Measurements from ENCODE around the gene KCNT2. TPM values are rescaled to one million over a fixed set of nuclear protein-coding genes. Genes with fewer than 3 reads are reported as not detected.

KCNT2 gene
- total and polyA plus RNA-seq, 4 donors, result 11.2 to 43.1 (median 23.3) TPM

DNA sequence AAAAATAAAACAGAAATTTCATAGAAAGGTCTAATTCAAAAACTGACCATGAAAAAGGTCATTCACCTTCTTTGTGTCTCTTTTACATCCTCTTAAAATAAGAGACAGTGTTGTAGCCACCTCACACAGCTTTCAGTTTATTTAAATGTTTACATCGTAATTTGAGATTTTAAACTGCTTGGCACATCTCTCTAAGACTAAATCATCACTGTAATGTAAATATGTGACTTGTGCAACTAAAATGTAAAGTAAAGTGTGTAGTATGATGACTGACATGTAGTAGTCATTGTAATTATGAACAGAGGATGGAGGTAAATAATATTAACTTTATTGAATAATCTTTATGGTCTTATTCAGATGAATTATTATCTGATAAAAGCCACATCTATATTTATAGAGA lies 283.9 kb downstream of the KCNT2 start:
- no peak overlapping the region for H3K27ac ChIP-seq (ENCODE audit: low read depth, low read length)
- no peaks in the 10 kb centered on the region for H3K4me1 ChIP-seq (ENCODE audit: control insufficient read depth, insufficient read depth, low read length)
- no peaks in the 10 kb centered on the region for H3K9me3 ChIP-seq (ENCODE audit: control insufficient read depth, insufficient read depth, low read length)
- no peaks in the 10 kb centered on the region for H3K36me3 ChIP-seq (ENCODE audit: control insufficient read depth, insufficient read depth, low read length)
- no peak overlapping the region for H3K4me3 ChIP-seq (ENCODE audit: low read depth, low read length)
- DNase-seq (ENCODE audit: low read depth in 4 of 6, low spot score in 6 of 6), result no peak
- H3K27me3 ChIP-seq (ENCODE audit: control insufficient read depth, insufficient read depth, low read length), result no peaks in the 10 kb centered on the region
- no CpG with 5 or more reads among the region's 1 CpG for WGBS (ENCODE audit: insufficient coverage)

DNA sequence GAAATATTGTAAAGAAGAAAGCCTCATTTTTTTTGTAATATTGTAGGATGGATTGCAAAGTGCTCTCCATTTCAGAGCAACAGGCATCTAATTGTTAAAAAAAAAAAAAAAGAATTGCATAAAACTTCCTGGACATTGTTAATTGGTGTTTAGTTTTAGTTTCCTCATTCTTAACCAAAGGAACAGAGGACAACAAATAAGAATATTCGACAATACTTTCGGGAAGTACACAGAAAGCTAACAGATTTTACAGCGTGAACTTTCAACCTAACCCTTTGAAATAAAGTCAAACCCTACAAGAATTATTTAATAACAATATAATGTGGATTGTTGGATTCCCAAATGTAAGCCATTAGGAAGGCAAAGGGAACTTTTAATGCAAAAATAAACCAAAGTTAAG lies 284.4 kb downstream of the KCNT2 start:
- H3K27me3 ChIP-seq (ENCODE audit: control insufficient read depth, insufficient read depth, low read length), result no peaks in the 10 kb centered on the region
- no peak overlapping the region for H3K4me3 ChIP-seq (ENCODE audit: low read depth, low read length)
- H3K36me3 ChIP-seq (ENCODE audit: control insufficient read depth, insufficient read depth, low read length), result no peaks in the 10 kb centered on the region
- no peak overlapping the region for H3K27ac ChIP-seq (ENCODE audit: low read depth, low read length)
- H3K9me3 ChIP-seq (ENCODE audit: control insufficient read depth, insufficient read depth, low read length), result no peaks in the 10 kb centered on the region
- no peak for DNase-seq (ENCODE audit: low read depth in 4 of 6, low spot score in 6 of 6)
- H3K4me1 ChIP-seq (ENCODE audit: control insufficient read depth, insufficient read depth, low read length), result no peaks in the 10 kb centered on the region
- no CpG with 5 or more reads among the region's 3 CpGs for WGBS (ENCODE audit: insufficient coverage)

DNA sequence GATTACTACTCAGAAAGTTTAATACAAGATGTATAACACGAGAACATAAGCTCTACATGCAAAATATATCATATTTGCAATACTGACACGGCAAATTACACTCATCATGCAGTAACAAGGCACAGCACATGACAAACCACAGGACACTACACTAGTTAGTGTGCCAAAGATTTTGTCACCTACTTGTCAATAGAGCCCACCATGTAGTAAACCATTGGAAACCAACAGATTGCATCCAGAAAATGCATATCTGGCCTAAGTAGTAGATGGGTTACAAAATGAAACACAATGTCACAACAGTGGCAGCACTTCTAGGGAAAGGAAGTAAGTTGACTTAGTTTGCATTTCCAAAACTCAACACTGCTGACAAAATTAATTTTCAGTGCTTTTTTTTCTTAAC lies 288.9 kb downstream of the KCNT2 start:
- H3K36me3 ChIP-seq (ENCODE audit: control insufficient read depth, insufficient read depth, low read length), result no peaks in the 10 kb centered on the region

DNA sequence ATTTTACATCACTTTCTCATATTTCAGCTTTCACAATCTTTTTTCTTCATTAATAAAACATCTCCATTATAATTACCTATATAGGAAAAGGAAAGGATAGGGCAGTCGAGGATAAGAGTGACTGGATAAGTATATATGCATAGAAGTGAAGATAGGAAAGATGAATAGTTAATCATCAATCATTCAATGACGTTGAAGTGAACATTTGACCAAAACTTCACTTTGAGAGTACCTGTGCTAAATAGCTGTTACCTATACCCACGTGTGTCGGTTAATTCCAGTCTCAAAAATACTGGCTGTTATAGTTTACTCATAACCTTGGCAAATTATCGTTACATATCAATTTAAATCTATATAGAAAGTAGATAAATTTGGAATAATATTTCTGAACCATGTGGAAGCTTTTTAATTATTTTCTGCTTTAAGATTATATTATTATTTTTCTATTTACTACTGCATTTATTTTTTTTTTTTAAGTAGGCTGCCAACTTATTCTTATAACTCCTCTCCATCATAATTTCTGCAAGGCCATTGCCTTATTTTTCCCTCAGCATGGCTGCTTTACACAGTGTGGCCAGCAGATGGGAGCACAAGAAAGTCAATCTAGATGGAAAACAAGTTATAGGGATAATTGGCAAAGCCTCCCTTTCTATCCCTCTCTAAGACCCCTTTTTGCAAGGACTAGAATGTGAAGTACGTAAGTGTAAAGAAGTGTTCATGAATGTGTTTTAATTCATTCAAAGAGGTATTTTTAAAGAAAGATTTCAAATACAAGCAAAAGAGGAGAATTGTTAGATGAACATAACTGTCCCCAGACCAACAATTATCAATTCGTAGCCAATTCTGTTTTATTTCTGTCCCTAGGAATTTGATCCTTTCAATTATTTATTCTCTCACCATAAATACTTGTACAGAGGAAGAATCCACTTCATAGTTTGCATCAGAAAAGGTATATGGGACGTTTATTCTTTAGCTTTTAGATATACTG lies 290.4 kb downstream of the KCNT2 start:
- no peak overlapping the region for H3K4me3 ChIP-seq (ENCODE audit: low read depth, low read length)
- no peaks in the 10 kb centered on the region for H3K4me1 ChIP-seq (ENCODE audit: control insufficient read depth, insufficient read depth, low read length)
- H3K27ac ChIP-seq (ENCODE audit: low read depth, low read length), result no peak overlapping the region
- H3K9me3 ChIP-seq (ENCODE audit: control insufficient read depth, insufficient read depth, low read length), result no peaks in the 10 kb centered on the region
- no peaks in the 10 kb centered on the region for H3K36me3 ChIP-seq (ENCODE audit: control insufficient read depth, insufficient read depth, low read length)
- WGBS (ENCODE audit: insufficient coverage), result no CpG with 5 or more reads among the region's 8 CpGs
- H3K27me3 ChIP-seq (ENCODE audit: control insufficient read depth, insufficient read depth, low read length), result no peaks in the 10 kb centered on the region
- peak; percentile 17 to 91 (median 46) for DNase-seq (ENCODE audit: low read depth in 4 of 6, low spot score in 6 of 6)

More for the DNA sequence above, 288.9 kb downstream of the KCNT2 start:
- Histone ChIP-seq H3K4me3 (ENCODE audit: low read depth, low read length) (no peak overlapping the region), H3K4me1 (ENCODE audit: control insufficient read depth, insufficient read depth, low read length) (no peaks in the 10 kb centered on the region), H3K9me3 (ENCODE audit: control insufficient read depth, insufficient read depth, low read length) (no peaks in the 10 kb centered on the region), H3K27me3 (ENCODE audit: control insufficient read depth, insufficient read depth, low read length) (no peaks in the 10 kb centered on the region), H3K27ac (ENCODE audit: low read depth, low read length) (no peak overlapping the region)
- DNase-seq (ENCODE audit: low read depth in 4 of 6, low spot score in 6 of 6), result peak in 1 of 6 donors; percentile 57
- 92% methylated on average over 2 of the region's 2 CpGs for WGBS (ENCODE audit: insufficient coverage)

DNA sequence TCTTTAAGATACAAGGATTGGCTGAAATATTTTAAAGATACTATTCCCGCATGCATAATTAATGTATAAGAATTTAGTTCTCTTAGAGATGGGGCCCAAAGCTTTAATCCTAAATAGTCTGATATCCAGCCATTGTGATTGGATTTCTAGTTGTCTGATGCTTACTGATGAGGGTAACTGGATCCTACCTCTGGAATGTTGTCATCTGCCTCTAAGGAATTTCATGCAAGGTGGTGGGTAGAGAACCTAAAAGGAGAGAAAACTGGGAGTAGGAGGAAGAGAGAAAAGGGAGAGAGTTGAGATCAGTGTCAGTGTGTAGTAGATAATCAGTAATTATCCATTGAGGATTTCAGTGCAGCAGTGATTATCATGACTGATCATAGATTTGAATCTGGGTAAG lies 295.5 kb downstream of the KCNT2 start:
- Histone ChIP-seq H3K27me3 (ENCODE audit: control insufficient read depth, insufficient read depth, low read length) (no peaks in the 10 kb centered on the region), H3K36me3 (ENCODE audit: control insufficient read depth, insufficient read depth, low read length) (no peaks in the 10 kb centered on the region), H3K4me3 (ENCODE audit: low read depth, low read length) (no peak overlapping the region), H3K4me1 (ENCODE audit: control insufficient read depth, insufficient read depth, low read length) (no peaks in the 10 kb centered on the region), H3K27ac (ENCODE audit: low read depth, low read length) (no peak overlapping the region), H3K9me3 (ENCODE audit: control insufficient read depth, insufficient read depth, low read length) (no peaks in the 10 kb centered on the region)
- no peak for DNase-seq (ENCODE audit: low read depth in 4 of 6, low spot score in 6 of 6)
- no CpG with 5 or more reads among the region's 1 CpG for WGBS (ENCODE audit: insufficient coverage)

DNA sequence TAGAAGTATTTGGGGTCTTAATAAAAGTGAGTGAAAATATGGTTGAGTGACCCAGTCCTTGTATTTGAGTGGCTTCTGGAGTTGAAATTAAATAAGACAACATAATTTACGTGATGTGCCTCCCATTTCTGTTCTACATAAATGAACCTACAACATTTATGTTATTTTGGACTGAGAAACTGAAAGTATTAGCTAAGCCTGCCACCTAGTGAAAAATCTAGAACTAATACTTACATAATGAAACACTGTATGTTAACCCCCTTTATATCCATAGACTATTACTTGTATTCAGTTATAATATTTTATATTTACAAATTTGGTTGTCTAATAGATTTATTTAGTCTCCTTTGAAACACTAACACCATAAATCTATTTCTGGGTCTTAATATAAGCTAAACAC lies 298.9 kb downstream of the KCNT2 start:
- Histone ChIP-seq H3K36me3 (ENCODE audit: control insufficient read depth, insufficient read depth, low read length) (no peaks in the 10 kb centered on the region), H3K27me3 (ENCODE audit: control insufficient read depth, insufficient read depth, low read length) (no peaks in the 10 kb centered on the region), H3K4me1 (ENCODE audit: control insufficient read depth, insufficient read depth, low read length) (no peaks in the 10 kb centered on the region), H3K9me3 (ENCODE audit: control insufficient read depth, insufficient read depth, low read length) (no peaks in the 10 kb centered on the region), H3K27ac (ENCODE audit: low read depth, low read length) (no peak overlapping the region), H3K4me3 (ENCODE audit: low read depth, low read length) (no peak overlapping the region)
- WGBS (ENCODE audit: insufficient coverage), result no CpG with 5 or more reads among the region's 1 CpG
- DNase-seq (ENCODE audit: low read depth in 4 of 6, low spot score in 6 of 6), result peak; percentile 12 to 89 (median 30)

DNA sequence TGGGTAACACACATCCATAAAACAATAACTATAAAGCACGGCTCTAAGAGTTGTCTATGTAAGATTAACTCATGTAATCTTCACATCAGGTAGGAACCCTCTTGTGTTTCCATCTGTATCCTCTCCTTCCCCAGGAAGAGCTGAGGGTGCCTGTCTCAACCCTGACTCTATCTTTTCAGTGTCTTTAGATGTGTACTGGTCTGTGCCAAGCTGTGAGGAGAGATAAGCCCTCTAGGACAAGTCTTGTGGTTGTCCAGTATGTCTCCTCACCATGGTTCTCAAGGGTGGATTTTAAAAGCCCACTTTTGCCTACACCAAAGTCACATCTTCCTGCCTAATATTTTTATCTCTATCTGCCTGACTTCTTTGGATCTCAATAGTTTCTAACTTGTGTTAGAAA lies 300.1 kb downstream of the KCNT2 start:
- no peak overlapping the region for H3K27ac ChIP-seq (ENCODE audit: low read depth, low read length)
- no peaks in the 10 kb centered on the region for H3K4me1 ChIP-seq (ENCODE audit: control insufficient read depth, insufficient read depth, low read length)
- H3K9me3 ChIP-seq (ENCODE audit: control insufficient read depth, insufficient read depth, low read length), result no peaks in the 10 kb centered on the region
- H3K27me3 ChIP-seq (ENCODE audit: control insufficient read depth, insufficient read depth, low read length), result no peaks in the 10 kb centered on the region
- DNase-seq (ENCODE audit: low read depth in 4 of 6, low spot score in 6 of 6), result no peak
- H3K4me3 ChIP-seq (ENCODE audit: low read depth, low read length), result no peak overlapping the region
- WGBS (ENCODE audit: insufficient coverage), result no CpG with 5 or more reads among the region's 1 CpG
- no peaks in the 10 kb centered on the region for H3K36me3 ChIP-seq (ENCODE audit: control insufficient read depth, insufficient read depth, low read length)

DNA sequence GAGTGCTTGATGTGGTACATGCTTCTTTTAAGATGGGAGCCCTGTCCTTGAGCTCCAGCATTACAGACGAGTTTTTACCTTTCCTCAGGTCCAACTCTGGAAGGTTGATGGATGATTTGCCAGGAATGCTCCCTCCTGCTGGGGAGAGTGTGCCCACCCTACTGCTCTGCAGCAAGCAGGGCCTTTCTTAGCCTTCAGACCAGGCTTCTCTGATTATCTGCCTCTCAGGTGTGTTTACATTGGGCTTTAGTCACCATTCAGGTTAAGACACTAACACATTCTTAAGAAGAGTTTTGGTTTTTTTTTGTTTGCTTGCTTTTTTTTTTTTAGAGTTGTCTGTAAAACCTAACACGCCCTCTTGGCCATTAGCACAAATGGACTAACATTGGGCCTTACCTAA lies 301.8 kb downstream of the KCNT2 start:
- Histone ChIP-seq H3K27ac (ENCODE audit: low read depth, low read length) (no peak overlapping the region), H3K4me1 (ENCODE audit: control insufficient read depth, insufficient read depth, low read length) (no peaks in the 10 kb centered on the region), H3K9me3 (ENCODE audit: control insufficient read depth, insufficient read depth, low read length) (no peaks in the 10 kb centered on the region), H3K27me3 (ENCODE audit: control insufficient read depth, insufficient read depth, low read length) (no peaks in the 10 kb centered on the region), H3K4me3 (ENCODE audit: low read depth, low read length) (no peak overlapping the region), H3K36me3 (ENCODE audit: control insufficient read depth, insufficient read depth, low read length) (no peaks in the 10 kb centered on the region)
- 17% methylated on average over 1 of the region's 2 CpGs for WGBS (ENCODE audit: insufficient coverage)
- DNase-seq (ENCODE audit: low read depth in 4 of 6, low spot score in 6 of 6), result no peak

DNA sequence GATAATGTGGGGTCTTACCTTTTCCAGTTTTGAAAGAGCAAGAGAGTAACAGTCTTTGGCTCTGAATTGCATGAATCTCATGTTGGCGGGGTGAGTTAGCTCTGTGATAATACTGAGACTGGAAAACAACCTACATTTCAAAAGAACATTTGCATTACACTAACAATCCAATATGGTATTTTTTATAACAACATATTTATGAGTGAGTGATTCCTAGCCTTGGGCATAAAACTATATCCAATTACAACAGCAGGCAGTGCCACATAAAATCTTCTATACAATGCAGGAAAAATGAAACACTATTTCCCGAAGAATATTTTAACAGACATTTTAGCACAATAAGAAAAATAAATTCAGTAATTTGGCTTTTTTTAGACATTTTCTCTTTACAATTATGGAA lies 303.0 kb downstream of the KCNT2 start:
- WGBS (ENCODE audit: insufficient coverage), result no CpG with 5 or more reads among the region's 2 CpGs
- no peaks in the 10 kb centered on the region for H3K9me3 ChIP-seq (ENCODE audit: control insufficient read depth, insufficient read depth, low read length)
- H3K4me3 ChIP-seq (ENCODE audit: low read depth, low read length), result no peak overlapping the region
- peak in 1 of 6 donors; percentile 45 for DNase-seq (ENCODE audit: low read depth in 4 of 6, low spot score in 6 of 6)
- no peaks in the 10 kb centered on the region for H3K36me3 ChIP-seq (ENCODE audit: control insufficient read depth, insufficient read depth, low read length)
- H3K27ac ChIP-seq (ENCODE audit: low read depth, low read length), result no peak overlapping the region
- no peaks in the 10 kb centered on the region for H3K27me3 ChIP-seq (ENCODE audit: control insufficient read depth, insufficient read depth, low read length)
- no peaks in the 10 kb centered on the region for H3K4me1 ChIP-seq (ENCODE audit: control insufficient read depth, insufficient read depth, low read length)

DNA sequence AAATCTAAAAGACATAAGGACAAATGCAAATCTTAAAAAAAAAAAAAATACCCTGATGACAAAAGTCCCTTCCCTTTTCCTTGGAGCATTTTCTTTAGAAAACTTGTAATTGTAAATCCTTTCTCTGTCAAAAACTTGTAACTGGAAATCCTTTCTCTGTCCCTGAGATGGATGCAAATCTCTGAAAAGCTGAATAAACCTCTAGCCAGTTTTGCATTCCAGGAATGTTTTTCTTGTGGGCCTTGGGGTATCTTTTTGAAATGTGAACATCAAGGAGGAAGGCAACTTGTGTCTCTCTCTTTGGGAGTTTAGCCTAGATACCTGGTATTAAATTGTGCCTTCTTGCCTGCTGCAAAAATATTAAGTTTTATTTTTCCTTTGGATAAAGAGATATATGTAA lies 305.3 kb downstream of the KCNT2 start:
- Histone ChIP-seq H3K27me3 (ENCODE audit: control insufficient read depth, insufficient read depth, low read length) (no peaks in the 10 kb centered on the region), H3K36me3 (ENCODE audit: control insufficient read depth, insufficient read depth, low read length) (no peaks in the 10 kb centered on the region), H3K4me1 (ENCODE audit: control insufficient read depth, insufficient read depth, low read length) (no peaks in the 10 kb centered on the region), H3K27ac (ENCODE audit: low read depth, low read length) (no peak overlapping the region), H3K9me3 (ENCODE audit: control insufficient read depth, insufficient read depth, low read length) (no peaks in the 10 kb centered on the region), H3K4me3 (ENCODE audit: low read depth, low read length) (no peak overlapping the region)
- no peak for DNase-seq (ENCODE audit: low read depth in 4 of 6, low spot score in 6 of 6)

Measured in spinal cord (tissue), 10 donors.